K562 (cell line): ENCODE results near the gene UBE2M. TPM values are rescaled to one million over a fixed set of nuclear protein-coding genes. Genes with fewer than 3 reads are reported as not detected.

Source experiments
- CAMTA2 ChIP-seq: fragments of 250-450 bp; sonication (Bioruptor Pico); conservative IDR thresholded peaks from 2 replicates; pipeline ENCODE4 v1.5.1; 2022
- ESRRA ChIP-seq: fragments of 450-650 bp; IDR thresholded peaks from 2 replicates; pipeline ENCODE4 v1.6.1; 2014; ENCODE audit warnings: low read depth, mild to moderate bottlenecking, moderate library complexity, borderline replicate concordance
- FOS ChIP-seq: IDR thresholded peaks from 3 replicates; pipeline ENCODE4 v1.6.1; 2011; ENCODE audit not compliant: insufficient read length; ENCODE audit errors: extremely low read depth
- FOXM1 ChIP-seq, 2 experiments: fragments of 450-650 bp in 1 of 2; sonication (generic) in 1 of 2; formaldehyde crosslinking in 1 of 2; IDR thresholded peaks; 2 replicates each; pipeline versions ENCODE4 v1.6.1 to v1.9.0; 2017 to 2022; ENCODE audit warnings: low read depth in 2 of 2, mild to moderate bottlenecking in 2 of 2, missing genetic modification reagents in 1 of 2, moderate library complexity in 1 of 2
- HEY1 ChIP-seq: fragments of 250-450 bp; sonication (Bioruptor Pico); IDR thresholded peaks from 2 replicates; pipeline ENCODE4 v1.5.0; 2020; ENCODE audit warnings: mild to moderate bottlenecking, moderate library complexity, borderline replicate concordance
- HIVEP1 ChIP-seq: fragments of 250-450 bp; sonication (Bioruptor Pico); IDR thresholded peaks from 2 replicates; pipeline ENCODE4 v1.4.0; 2020; ENCODE audit warnings: mild to moderate bottlenecking
- HLTF ChIP-seq: fragments of 450-650 bp; IDR thresholded peaks from 2 replicates; pipeline ENCODE4 v1.6.1; 2016
- IFI16 ChIP-seq: fragments of 250-450 bp; sonication (Bioruptor Pico); IDR thresholded peaks from 2 replicates; pipeline ENCODE4 v2.1.2; 2022; ENCODE audit warnings: mild to moderate bottlenecking, inconsistent platforms
- MBD2 ChIP-seq: sonication (generic); IDR thresholded peaks from 2 replicates; pipeline ENCODE4 v1.6.1; 2016; ENCODE audit warnings: low read depth, borderline replicate concordance
- MCM3 ChIP-seq: fragments of 450-650 bp; IDR thresholded peaks from 2 replicates; pipeline ENCODE4 v1.6.1; 2016
- NELFE ChIP-seq: IDR thresholded peaks from 2 replicates; pipeline ENCODE4 v1.6.1; 2011; ENCODE audit warnings: mild to moderate bottlenecking; ENCODE audit not compliant: insufficient read depth, insufficient read length
- NFATC3 ChIP-seq: fragments of 450-650 bp; IDR thresholded peaks from 2 replicates; pipeline ENCODE4 v1.6.1; 2017; ENCODE audit warnings: mild to moderate bottlenecking
- NR2C1 ChIP-seq, 2 experiments: fragments of 450-650 bp; IDR thresholded peaks; 2 replicates each; pipeline ENCODE4 v1.6.1; 2017; ENCODE audit warnings: mild to moderate bottlenecking in 2 of 2, antibody characterized with exemption in 1 of 2, inconsistent platforms in 1 of 2, missing compliant biosample characterization in 1 of 2, missing genetic modification characterization in 1 of 2
- NR2F6 ChIP-seq: fragments of 450-650 bp; formaldehyde crosslinking; IDR thresholded peaks from 2 replicates; pipeline ENCODE4 v1.4.0; 2020; ENCODE audit warnings: mild to moderate bottlenecking
- SMAD4 ChIP-seq: fragments of 250-450 bp; sonication (Bioruptor Pico); conservative IDR thresholded peaks from 2 replicates; pipeline ENCODE4 v1.8.0; 2021; ENCODE audit warnings: inconsistent platforms, mild to moderate bottlenecking, moderate library complexity
- STAG1 ChIP-seq: sonication (generic); formaldehyde crosslinking; IDR thresholded peaks from 2 replicates; pipeline ENCODE4 v1.5.0; 2020; ENCODE audit warnings: missing genetic modification reagents, borderline replicate concordance
- ZBED1 ChIP-seq: IDR thresholded peaks from 2 replicates; pipeline ENCODE4 v1.6.1; 2014
- ZKSCAN8 ChIP-seq: fragments of 200-800 bp; sonication (Bioruptor generic); IDR thresholded peaks from 2 replicates; pipeline ENCODE4 v1.6.1; 2016; ENCODE audit warnings: missing genetic modification characterization, missing compliant biosample characterization
- ZNF175 ChIP-seq: fragments of 200-800 bp; sonication (Bioruptor generic); IDR thresholded peaks from 2 replicates; pipeline ENCODE4 v1.6.1; 2016; ENCODE audit warnings: low read depth, mild to moderate bottlenecking, missing genetic modification characterization, missing compliant biosample characterization
- ZNF239 ChIP-seq: fragments of 250-450 bp; sonication (Bioruptor Pico); IDR thresholded peaks from 2 replicates; pipeline ENCODE4 v1.4.0; 2020; ENCODE audit warnings: mild to moderate bottlenecking
- ZNF551 ChIP-seq: fragments of 250-450 bp; sonication (Bioruptor Pico); IDR thresholded peaks from 2 replicates; pipeline ENCODE4 v1.5.0; 2021; ENCODE audit warnings: mild to moderate bottlenecking, moderate library complexity
- polyA plus RNA-seq, 8 experiments: library from polyadenylated mRNA; depleted of rRNA in 4 of 8; stranded (reverse) in 5 of 8; unstranded in 3 of 8; fragments of >200 nt; fragmentation: Nextera tagmentation in 2 of 8; fragmentation: Illumina TruSeq in 1 of 8; extraction: Ambion mirVana in 2 of 8; extraction: Trizol in 1 of 8; gene quantifications; 2 replicates each; pipeline versions ENCODE4 v1.2.1 to v1.2.3, GENCODE V29; 2011 to 2014; ENCODE audit warnings: inconsistent platforms in 1 of 8, missing spikeins in 1 of 8
- total RNA-seq, 7 experiments: library from RNA; depleted of rRNA in 6 of 7; stranded (reverse); fragments of >200 nt in 6 of 7; fragmentation: Illumina TruSeq in 2 of 7; extraction: Trizol in 2 of 7; gene quantifications; 2 replicates each; pipeline versions ENCODE4 v1.2.1 to v1.2.3, GENCODE V29; 2011 to 2021; ENCODE audit warnings: low replicate concordance in 1 of 7
- TF ChIP-seq, protein P1 (sequence below): fragments of 450-650 bp; formaldehyde crosslinking; IDR thresholded peaks from 2 replicates; pipeline ENCODE4 v1.4.0; 2022; ENCODE audit warnings: missing genetic modification characterization
- TF ChIP-seq, protein P2 (sequence below): fragments of 450-650 bp; formaldehyde crosslinking; IDR thresholded peaks from 2 replicates; pipeline ENCODE4 v1.4.0; 2020; ENCODE audit warnings: mild to moderate bottlenecking, moderate library complexity
- TF ChIP-seq, protein P3 (sequence below): sonication (generic); formaldehyde crosslinking; IDR thresholded peaks from 2 replicates; pipeline ENCODE4 v1.8.0; 2022; ENCODE audit warnings: missing genetic modification reagents, mild to moderate bottlenecking, moderate library complexity, borderline replicate concordance
- TF ChIP-seq, protein P4 (sequence below): fragments of 450-650 bp; formaldehyde crosslinking; IDR thresholded peaks from 2 replicates; pipeline ENCODE4 v1.4.0; 2020; ENCODE audit warnings: mild to moderate bottlenecking, mixed read lengths

The UBE2M gene
- total and polyA plus RNA-seq, 9 of the 15 experiments (the other 6 are each of a cell fraction or from before 2014, with no cell fraction given) = 0.92 to 163 (median 85.7) TPM

DNA sequence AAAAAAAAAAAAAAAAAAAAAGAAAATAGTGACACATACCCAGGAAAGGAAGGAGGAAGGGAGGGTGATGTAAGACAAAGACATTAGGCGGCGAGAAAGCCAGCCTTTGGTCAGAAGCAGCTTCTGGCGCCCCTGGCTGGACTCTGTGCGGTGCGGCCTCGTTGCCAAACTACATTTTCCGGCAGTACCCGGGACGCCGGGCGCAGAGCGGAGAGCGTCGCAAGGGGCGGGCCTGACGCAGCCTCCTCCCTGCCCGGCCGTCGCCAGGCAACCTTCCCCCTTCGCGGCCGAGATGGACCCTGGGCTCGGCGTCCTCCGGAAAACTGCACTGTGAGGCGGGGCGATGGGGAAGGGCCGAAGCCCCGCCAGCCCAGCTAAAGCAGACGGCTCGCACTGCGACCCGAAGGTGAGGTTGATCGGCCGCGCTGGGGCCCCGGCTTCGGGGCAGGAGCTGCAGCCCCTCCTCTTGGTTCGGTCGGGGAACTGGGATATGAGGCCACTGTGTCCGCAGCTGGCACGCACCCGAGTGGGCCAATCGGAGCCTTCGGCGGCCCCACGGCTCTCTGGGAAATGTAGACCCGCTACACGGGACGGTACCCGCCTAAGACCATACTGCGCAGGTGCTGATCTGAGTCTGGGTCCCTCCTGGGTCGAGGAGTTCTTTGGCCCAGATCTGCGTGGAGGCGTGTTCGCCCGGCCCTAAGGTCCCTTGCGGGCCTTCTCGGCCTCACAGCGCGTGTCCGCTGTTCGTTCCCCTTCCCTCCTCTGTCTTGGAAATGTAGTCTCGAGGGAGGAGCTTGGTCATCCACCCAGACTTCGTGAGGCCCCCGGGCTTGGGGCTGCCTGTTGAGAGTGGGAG is 17.0 kb upstream of the UBE2M start (continued):
- TF ChIP-seq, protein P1, sequence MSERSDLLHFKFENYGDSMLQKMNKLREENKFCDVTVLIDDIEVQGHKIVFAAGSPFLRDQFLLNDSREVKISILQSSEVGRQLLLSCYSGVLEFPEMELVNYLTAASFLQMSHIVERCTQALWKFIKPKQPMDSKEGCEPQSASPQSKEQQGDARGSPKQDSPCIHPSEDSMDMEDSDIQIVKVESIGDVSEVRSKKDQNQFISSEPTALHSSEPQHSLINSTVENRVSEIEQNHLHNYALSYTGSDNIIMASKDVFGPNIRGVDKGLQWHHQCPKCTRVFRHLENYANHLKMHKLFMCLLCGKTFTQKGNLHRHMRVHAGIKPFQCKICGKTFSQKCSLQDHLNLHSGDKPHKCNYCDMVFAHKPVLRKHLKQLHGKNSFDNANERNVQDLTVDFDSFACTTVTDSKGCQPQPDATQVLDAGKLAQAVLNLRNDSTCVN (CRISPR knock-in tag) = 0 out of 2 replicates have a peak, but pooled peaks have one; percentile 5
- TF ChIP-seq NR2F6 (CRISPR knock-in tag) = no peak
- TF ChIP-seq MCM3 = no peak
- TF ChIP-seq ZKSCAN8 (CRISPR knock-in tag) = no peak
- no peak for TF ChIP-seq ZNF239
- no peak for TF ChIP-seq STAG1 (CRISPR knock-in tag)
- no peak for TF ChIP-seq ZNF175 (CRISPR knock-in tag)
- TF ChIP-seq, protein P2, sequence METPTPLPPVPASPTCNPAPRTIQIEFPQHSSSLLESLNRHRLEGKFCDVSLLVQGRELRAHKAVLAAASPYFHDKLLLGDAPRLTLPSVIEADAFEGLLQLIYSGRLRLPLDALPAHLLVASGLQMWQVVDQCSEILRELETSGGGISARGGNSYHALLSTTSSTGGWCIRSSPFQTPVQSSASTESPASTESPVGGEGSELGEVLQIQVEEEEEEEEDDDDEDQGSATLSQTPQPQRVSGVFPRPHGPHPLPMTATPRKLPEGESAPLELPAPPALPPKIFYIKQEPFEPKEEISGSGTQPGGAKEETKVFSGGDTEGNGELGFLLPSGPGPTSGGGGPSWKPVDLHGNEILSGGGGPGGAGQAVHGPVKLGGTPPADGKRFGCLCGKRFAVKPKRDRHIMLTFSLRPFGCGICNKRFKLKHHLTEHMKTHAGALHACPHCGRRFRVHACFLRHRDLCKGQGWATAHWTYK (CRISPR knock-in tag) = peak; percentile 86; the same call in 1 of the 2 replicates
- no peak for TF ChIP-seq IFI16 (CRISPR knock-in tag)
- TF ChIP-seq NR2C1 (IDR thresholded peaks at IDR 0.05) = no peak; the same call in 1 of the 2 replicates
- TF ChIP-seq NR2C1 (tag; IDR thresholded peaks at IDR 0.05) = peak; percentile 41; the same call in 1 of the 2 replicates
- no peak for TF ChIP-seq FOS
- TF ChIP-seq NELFE = no peak
- TF ChIP-seq ESRRA = peak; percentile 43; the same call in 1 of the 2 replicates
- peak; percentile 48; the same call in 1 of the 2 replicates for TF ChIP-seq HLTF
- TF ChIP-seq CAMTA2 (CRISPR knock-in tag) = no peak
- TF ChIP-seq, protein P3, sequence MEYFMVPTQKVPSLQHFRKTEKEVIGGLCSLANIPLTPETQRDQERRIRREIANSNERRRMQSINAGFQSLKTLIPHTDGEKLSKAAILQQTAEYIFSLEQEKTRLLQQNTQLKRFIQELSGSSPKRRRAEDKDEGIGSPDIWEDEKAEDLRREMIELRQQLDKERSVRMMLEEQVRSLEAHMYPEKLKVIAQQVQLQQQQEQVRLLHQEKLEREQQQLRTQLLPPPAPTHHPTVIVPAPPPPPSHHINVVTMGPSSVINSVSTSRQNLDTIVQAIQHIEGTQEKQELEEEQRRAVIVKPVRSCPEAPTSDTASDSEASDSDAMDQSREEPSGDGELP = peak; percentile 93
- no peak for TF ChIP-seq NFATC3
- TF ChIP-seq ZNF551 = no peak
- no peak for TF ChIP-seq HEY1 (CRISPR knock-in tag)
- TF ChIP-seq HIVEP1 (CRISPR knock-in tag) = no peak
- no peak for TF ChIP-seq ZBED1
- TF ChIP-seq, protein P4, sequence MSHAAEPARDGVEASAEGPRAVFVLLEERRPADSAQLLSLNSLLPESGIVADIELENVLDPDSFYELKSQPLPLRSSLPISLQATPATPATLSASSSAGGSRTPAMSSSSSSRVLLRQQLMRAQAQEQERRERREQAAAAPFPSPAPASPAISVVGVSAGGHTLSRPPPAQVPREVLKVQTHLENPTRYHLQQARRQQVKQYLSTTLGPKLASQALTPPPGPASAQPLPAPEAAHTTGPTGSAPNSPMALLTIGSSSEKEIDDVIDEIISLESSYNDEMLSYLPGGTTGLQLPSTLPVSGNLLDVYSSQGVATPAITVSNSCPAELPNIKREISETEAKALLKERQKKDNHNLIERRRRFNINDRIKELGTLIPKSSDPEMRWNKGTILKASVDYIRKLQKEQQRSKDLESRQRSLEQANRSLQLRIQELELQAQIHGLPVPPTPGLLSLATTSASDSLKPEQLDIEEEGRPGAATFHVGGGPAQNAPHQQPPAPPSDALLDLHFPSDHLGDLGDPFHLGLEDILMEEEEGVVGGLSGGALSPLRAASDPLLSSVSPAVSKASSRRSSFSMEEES (CRISPR knock-in tag) = no peak
- no peak for TF ChIP-seq FOXM1 (IDR thresholded peaks at IDR 0.05; ENCODE audit: low read depth)
- no peak for TF ChIP-seq FOXM1 (CRISPR knock-in tag; IDR thresholded peaks at IDR 0.05; ENCODE audit: low read depth)
- TF ChIP-seq MBD2 = peak; percentile 77
- TF ChIP-seq SMAD4 (CRISPR knock-in tag) = no peak; the same call in 1 of the 2 replicates
